Activated T-helper 17 cell treated with anti-CD3 and anti-CD28 coated beads, Interleukin-2, amount 50 U/mL, for 72 hours (primary cell): ENCODE measurements around the gene PNMA5. TPM values are rescaled to one million over a fixed set of nuclear protein-coding genes. Genes with fewer than 3 reads are reported as not detected.
A peak's percentile ranks its signal among the peaks of the same experiment; 100 is the strongest.
"Not testable (repeated sequence)": the region's sequence is repeated elsewhere in the genome, so short reads cannot be mapped to it uniquely, and the experiment has no call there.

ENCODE experiments used
- ATAC-seq: fragments of 150-1000 bp; cut with Tn5 transposase; replicated peaks from 2 replicates; pipeline ENCODE4 v1.10.0; 2021; ENCODE audit warnings: mild to moderate bottlenecking, moderate library complexity
- H3K27ac Mint-ChIP-seq: one replicate; pipeline ENCODE4 v1.8.0; 2022; ENCODE audit warnings: mixed read lengths
- H3K27me3 Mint-ChIP-seq: one replicate; pipeline ENCODE4 v1.8.0; 2022; ENCODE audit warnings: mixed read lengths
- H3K36me3 Mint-ChIP-seq: one replicate; pipeline ENCODE4 v1.8.0; 2022; ENCODE audit warnings: low read depth, mild to moderate bottlenecking, mixed read lengths
- H3K4me1 Mint-ChIP-seq: one replicate; pipeline ENCODE4 v1.8.0; 2022; ENCODE audit warnings: mixed read lengths
- H3K4me3 Mint-ChIP-seq: one replicate; pipeline ENCODE4 v1.8.0; 2022; ENCODE audit warnings: mild to moderate bottlenecking, mixed read lengths
- H3K9me3 Mint-ChIP-seq: one replicate; pipeline ENCODE4 v1.8.0; 2022; ENCODE audit warnings: mixed read lengths
- total RNA-seq, 2 donors: library from RNA; stranded (reverse); gene quantifications; one replicate each; pipeline ENCODE4 v1.2.3, GENCODE V29; 2022

PNMA5 gene
- under 1 TPM; 0.13 to 0.17 TPM for total RNA-seq

- ATAC-seq: no peak
- no peaks in the 10 kb centered on the region for H3K27me3 Mint-ChIP-seq
- no peak within 1 kb of the TSS for H3K4me3 Mint-ChIP-seq
- no peaks in the 10 kb centered on the region for H3K9me3 Mint-ChIP-seq
- no peaks in the 10 kb centered on the region for H3K36me3 Mint-ChIP-seq
- H3K27ac Mint-ChIP-seq: no peak within 1 kb of the TSS
- H3K4me1 Mint-ChIP-seq: no peaks in the 10 kb centered on the region
Measured at GRCh38 chrX:152993933-152994332, at the start of gene PNMA5. PNMA5 (minus strand) TSS chrX:152994116; CDS start chrX:152991598, 2,518 bp downstream.

DNA sequence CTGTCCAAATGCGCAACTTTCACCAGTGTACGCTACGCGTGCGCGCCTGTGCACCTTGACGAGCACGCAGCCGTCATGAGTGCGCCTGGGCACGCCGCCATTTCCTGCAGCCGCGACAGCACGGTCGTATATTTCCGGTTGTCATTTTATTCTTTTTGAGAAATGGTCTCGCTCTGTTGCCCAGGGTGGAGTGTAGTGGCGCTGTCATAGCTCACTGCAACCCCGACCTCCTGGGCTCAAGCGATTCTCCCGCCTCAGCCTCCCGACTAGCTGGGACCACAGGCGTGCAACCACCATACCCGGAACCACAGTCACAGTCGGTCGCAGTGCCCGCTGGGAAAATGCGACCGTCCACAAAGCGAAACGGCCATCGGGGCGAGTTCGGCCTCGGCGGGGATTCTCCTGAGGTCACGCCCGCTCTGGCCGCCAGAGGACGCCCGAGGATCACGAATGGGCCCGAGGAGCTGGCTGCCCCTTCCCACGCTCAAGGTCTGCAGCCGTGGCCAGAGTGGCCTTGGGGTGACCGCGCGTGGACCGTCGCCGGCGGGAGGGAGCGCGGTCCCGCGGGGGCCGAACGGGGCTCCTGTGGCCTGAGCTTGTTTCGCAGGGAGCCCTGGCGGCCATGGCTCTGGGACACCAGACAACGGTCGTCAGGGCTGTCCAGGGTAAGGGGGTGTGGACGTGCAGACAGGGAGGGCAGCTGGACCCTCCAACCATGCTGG lies 38.6 kb upstream of the PNMA5 start:
- no peaks in the 10 kb centered on the region for H3K36me3 Mint-ChIP-seq
- peak overlapping the region; percentile 94 for H3K27ac Mint-ChIP-seq
- H3K4me1 Mint-ChIP-seq: no peaks in the 10 kb centered on the region
- no peaks in the 10 kb centered on the region for H3K27me3 Mint-ChIP-seq
- no peaks in the 10 kb centered on the region for H3K9me3 Mint-ChIP-seq
- ATAC-seq: peak; percentile 81
- peak overlapping the region; percentile 78 for H3K4me3 Mint-ChIP-seq

DNA sequence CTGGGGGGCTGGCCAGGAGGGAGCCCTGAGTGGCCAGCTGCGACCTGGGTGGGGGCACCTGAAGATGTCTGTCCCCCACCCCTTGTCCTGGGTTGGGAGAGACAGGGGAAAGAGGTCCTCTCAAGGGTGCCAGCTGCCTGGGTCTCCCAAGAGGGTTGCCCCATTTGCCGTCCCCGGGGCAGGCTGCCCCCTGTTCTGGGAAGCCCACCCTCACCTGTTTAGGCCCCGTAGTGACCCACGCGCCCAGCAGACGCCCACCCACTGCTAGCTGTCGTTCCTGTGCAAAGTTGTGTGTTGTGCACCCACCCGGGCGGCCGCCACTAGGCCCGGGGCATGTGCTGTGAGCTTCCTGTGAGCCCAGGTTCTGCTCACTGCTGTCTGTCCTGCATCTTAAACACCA lies 36.9 kb upstream of the PNMA5 start:
- H3K27ac Mint-ChIP-seq: no peak overlapping the region
- ATAC-seq: no peak
- no peaks in the 10 kb centered on the region for H3K4me1 Mint-ChIP-seq
- no peaks in the 10 kb centered on the region for H3K36me3 Mint-ChIP-seq
- H3K27me3 Mint-ChIP-seq: no peaks in the 10 kb centered on the region
- no peak overlapping the region for H3K4me3 Mint-ChIP-seq
- H3K9me3 Mint-ChIP-seq: no peaks in the 10 kb centered on the region

DNA sequence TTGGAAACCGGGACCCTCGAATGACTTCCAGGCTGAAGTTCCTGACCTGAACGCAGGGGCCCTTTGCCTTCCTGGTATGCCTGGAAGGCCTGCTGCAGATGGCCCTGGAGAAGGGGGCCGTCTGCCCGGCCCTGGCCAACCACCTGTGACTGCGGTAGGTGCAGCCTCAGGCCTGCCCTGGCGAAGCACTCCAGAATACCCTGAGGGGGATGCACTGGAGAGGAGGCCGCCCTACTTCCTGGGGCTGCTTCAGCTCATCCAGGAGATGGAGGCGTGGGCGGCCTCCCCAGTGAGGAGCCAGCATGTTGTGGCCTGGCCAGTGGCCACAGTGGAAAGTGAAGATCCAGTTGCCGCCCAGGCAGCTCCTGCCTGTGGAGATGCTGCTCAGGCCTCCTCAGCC lies 36.0 kb upstream of the PNMA5 start:
- no peak overlapping the region for H3K27ac Mint-ChIP-seq
- H3K27me3 Mint-ChIP-seq: no peaks in the 10 kb centered on the region
- H3K4me1 Mint-ChIP-seq: no peaks in the 10 kb centered on the region
- H3K4me3 Mint-ChIP-seq: no peak overlapping the region
- no peak for ATAC-seq
- no peaks in the 10 kb centered on the region for H3K36me3 Mint-ChIP-seq
- H3K9me3 Mint-ChIP-seq: no peaks in the 10 kb centered on the region

DNA sequence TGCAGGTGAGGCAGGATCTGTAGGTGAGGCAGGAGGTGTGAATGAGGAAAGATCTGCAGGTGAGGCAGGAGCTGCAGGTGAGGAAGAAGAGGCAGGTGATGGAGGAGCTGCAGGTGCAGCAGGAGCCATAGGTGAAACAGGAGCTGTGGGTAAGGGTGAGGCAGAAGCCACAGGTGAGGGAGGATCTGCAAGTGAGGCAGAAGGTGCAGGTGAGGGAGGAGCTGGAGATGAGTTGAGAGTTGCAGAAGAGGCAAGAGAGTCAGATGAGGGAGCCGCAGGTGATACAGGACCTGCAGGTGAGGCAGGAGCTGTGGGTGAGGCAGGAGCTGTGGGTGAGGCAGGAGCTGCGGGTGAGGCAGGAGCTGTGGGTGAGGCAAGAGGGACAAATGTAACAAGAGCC lies 35.2 kb upstream of the PNMA5 start:
- Mint-ChIP-seq H3K36me3 (no peaks in the 10 kb centered on the region), H3K4me1 (no peaks in the 10 kb centered on the region), H3K4me3 (no peak overlapping the region), H3K27me3 (no peaks in the 10 kb centered on the region), H3K27ac (peak overlapping the region; percentile 10), H3K9me3 (no peaks in the 10 kb centered on the region)
- ATAC-seq: no peak

DNA sequence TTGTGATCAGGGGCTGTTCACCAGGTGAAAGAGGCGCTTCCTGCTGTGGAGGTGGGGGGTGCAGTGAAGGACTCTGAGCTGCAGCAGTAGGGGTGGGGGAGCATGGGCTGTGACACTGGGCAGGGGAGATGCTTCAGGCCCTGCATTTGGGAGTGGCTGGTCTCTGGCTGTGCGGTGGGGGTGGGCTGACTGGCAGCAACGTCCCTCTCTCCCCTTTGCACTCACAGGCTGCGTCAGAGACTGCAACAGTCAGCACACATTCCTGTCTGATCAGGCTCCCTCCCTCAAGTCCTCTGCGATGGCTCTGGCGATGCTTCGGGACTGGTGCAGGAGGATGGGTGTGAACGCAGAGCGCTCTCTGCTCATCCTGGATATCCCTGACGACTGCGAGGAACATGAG lies 34.6 kb upstream of the PNMA5 start:
- H3K9me3 Mint-ChIP-seq, H3K4me1 Mint-ChIP-seq, H3K36me3 Mint-ChIP-seq, H3K4me3 Mint-ChIP-seq, H3K27ac Mint-ChIP-seq, H3K27me3 Mint-ChIP-seq, ATAC-seq: not testable (repeated sequence)

DNA sequence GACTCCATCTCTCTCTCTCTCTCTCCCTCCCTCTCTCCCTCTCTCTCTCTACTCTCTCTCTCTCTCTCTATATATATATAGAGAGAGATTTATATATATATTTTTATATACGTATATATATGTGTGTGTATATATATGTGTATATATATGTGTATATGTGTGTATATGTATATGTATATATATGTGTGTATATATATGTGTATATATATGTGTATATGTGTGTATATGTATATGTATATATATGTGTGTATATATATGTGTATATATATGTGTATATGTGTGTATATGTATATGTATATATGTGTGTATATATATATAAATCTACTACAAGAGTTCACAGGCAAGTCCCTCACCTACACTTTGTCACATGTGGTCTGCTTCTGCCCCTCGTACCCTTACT lies 32.6 kb upstream of the PNMA5 start:
- not testable (repeated sequence) for H3K36me3 Mint-ChIP-seq, H3K4me3 Mint-ChIP-seq, ATAC-seq, H3K9me3 Mint-ChIP-seq, H3K27ac Mint-ChIP-seq, H3K4me1 Mint-ChIP-seq, H3K27me3 Mint-ChIP-seq

GRCh38 chrX:153019166-153019565 lies 25.2 kb upstream of the PNMA5 start:
- Mint-ChIP-seq H3K27ac (no peak overlapping the region), H3K9me3 (no peaks in the 10 kb centered on the region), H3K4me1 (no peaks in the 10 kb centered on the region), H3K27me3 (no peaks in the 10 kb centered on the region), H3K4me3 (no peak overlapping the region), H3K36me3 (no peaks in the 10 kb centered on the region)
- ATAC-seq: no peak

GRCh38 chrX:153017174-153017573 lies 23.3 kb upstream of the PNMA5 start:
- H3K9me3 Mint-ChIP-seq, ATAC-seq, H3K4me3 Mint-ChIP-seq, H3K27me3 Mint-ChIP-seq, H3K27ac Mint-ChIP-seq, H3K36me3 Mint-ChIP-seq, H3K4me1 Mint-ChIP-seq: not testable (repeated sequence)

DNA sequence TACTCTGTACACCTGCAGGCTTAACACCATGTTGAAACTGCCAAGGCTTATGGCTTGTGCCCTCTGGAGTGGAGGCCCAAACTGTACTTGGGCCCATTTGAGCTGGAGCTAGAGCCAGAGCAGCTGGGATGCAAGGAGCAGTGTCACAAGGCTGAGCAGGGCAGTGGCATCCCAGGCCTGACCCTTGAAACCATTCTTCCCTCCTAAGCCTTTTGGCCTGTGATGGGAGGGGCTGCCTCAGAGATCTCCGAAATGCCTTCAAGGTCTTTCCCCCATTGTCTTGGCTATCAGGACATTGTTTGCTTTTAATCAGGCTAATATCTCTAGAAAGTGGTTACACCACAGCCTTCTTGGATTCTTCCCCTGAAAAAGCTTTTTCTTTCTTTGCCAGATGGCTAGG lies 10.9 kb upstream of the PNMA5 start:
- ATAC-seq: no peak
- Mint-ChIP-seq H3K9me3 (no peaks in the 10 kb centered on the region), H3K27me3 (peaks cover 4% of the 10 kb centered on the region), H3K4me3 (no peak overlapping the region), H3K27ac (no peak overlapping the region), H3K4me1 (no peaks in the 10 kb centered on the region), H3K36me3 (no peaks in the 10 kb centered on the region)

DNA sequence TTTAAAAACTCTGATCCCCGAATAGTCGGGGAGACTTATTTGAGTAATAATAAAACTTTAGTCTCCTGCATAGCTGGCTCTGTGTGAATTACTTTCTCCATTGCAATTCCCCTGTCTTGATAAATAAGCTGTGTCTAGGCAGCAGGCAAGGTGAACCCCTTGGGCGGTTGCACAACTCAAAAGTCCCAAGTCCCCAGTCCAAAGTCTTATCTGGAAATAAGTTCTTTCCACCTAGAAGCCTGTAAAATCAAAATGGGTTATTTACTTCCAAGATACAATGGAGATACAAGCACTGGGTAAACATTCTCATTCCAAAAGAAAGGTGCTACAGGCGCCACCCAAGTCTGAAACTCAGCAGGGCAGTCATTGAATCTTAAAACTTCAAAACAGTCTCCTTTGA lies 10.1 kb upstream of the PNMA5 start:
- Mint-ChIP-seq H3K27ac (no peak overlapping the region), H3K27me3 (peaks cover 4% of the 10 kb centered on the region), H3K4me3 (no peak overlapping the region), H3K36me3 (no peaks in the 10 kb centered on the region), H3K9me3 (no peaks in the 10 kb centered on the region), H3K4me1 (no peaks in the 10 kb centered on the region)
- ATAC-seq: no peak

DNA sequence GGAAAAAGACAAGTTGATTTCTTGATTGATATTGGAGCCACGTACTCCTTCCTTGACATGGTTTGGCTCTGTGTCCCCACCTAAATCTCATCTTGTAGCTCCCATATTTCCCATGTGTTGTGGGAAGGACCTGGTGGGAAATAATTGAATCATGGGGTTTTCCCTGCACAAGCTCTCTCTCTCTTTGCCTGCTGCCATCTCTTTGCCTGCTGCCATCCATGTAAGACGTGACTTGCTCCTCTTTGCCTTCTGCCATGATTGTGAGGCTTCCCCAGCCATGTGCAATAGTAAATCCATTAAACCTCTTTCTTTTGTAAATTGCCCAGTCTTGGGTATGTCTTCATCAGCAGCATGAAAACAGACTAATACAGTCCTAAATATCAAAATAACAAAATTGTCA lies 8.3 kb upstream of the PNMA5 start:
- not testable (repeated sequence) for H3K27ac Mint-ChIP-seq, H3K27me3 Mint-ChIP-seq, H3K4me1 Mint-ChIP-seq, H3K9me3 Mint-ChIP-seq, ATAC-seq, H3K4me3 Mint-ChIP-seq, H3K36me3 Mint-ChIP-seq

DNA sequence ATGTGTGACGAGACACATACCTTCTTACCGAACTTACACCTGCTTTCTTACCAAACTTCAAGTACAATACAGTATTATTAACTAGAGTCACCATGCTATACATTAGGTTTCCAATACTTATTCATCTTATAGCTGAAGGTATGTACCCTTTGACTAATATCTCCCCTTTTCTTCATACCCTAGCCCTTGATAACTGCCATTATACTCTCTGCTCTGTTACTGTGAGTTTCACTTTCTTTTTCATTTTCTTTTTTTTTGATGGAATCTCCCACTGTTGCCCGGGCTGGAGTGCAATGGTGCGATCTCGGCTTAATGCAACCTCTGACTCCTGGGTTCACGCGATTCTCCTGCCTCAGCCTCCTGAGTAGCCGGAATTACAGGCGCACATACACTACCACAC lies 3.4 kb upstream of the PNMA5 start:
- ATAC-seq: peak; percentile 21
- Mint-ChIP-seq H3K27me3 (no peaks in the 10 kb centered on the region), H3K4me1 (no peaks in the 10 kb centered on the region), H3K36me3 (no peaks in the 10 kb centered on the region), H3K4me3 (peak overlapping the region; percentile 28), H3K27ac (no peak overlapping the region), H3K9me3 (no peaks in the 10 kb centered on the region)

GRCh38 chrX:152992115-152992514 lies 1.8 kb downstream of the PNMA5 start:
- Mint-ChIP-seq H3K36me3 (no peaks in the 10 kb centered on the region), H3K27me3 (no peaks in the 10 kb centered on the region), H3K4me1 (no peaks in the 10 kb centered on the region), H3K4me3 (no peak overlapping the region), H3K9me3 (no peaks in the 10 kb centered on the region), H3K27ac (no peak overlapping the region)
- ATAC-seq: no peak

DNA sequence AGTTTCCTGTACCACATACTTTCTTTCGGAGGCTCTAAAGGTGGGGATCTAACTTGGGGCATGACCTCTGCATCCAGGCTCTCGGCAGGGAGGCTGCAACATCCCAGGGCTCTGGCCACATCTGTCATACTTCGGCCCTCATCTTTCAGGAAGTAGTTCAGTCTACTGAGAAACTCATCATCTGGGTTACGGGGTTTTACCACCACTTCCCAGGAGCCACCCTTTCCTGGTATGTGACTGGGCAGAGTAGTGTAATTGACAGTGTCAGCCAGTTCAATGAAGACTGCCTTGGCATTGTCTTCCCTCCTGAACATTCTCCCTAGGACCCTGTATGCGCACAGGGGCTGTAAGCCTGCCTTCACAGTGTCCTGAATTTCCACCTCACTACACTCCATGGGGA lies 2.8 kb downstream of the PNMA5 start:
- Mint-ChIP-seq H3K27ac (peak overlapping the region; percentile 40), H3K27me3 (no peaks in the 10 kb centered on the region), H3K9me3 (no peaks in the 10 kb centered on the region), H3K4me1 (no peaks in the 10 kb centered on the region), H3K36me3 (no peaks in the 10 kb centered on the region), H3K4me3 (peak overlapping the region; percentile 38)
- ATAC-seq: peak; percentile 62

- Mint-ChIP-seq H3K4me1 (no peaks in the 10 kb centered on the region), H3K27me3 (no peaks in the 10 kb centered on the region), H3K36me3 (no peaks in the 10 kb centered on the region), H3K4me3 (peak overlapping the region; percentile 44), H3K27ac (peak overlapping the region; percentile 57), H3K9me3 (no peaks in the 10 kb centered on the region)
- ATAC-seq: peak; percentile 70
Measured at GRCh38 chrX:152989292-152989658, 4.6 kb downstream of the PNMA5 start.
